HepG2 (cell line): Measurements from ENCODE around the gene SCFD2. TPM values are rescaled to one million over a fixed set of nuclear protein-coding genes. Genes with fewer than 3 reads are reported as not detected.

ENCODE experiments used
- E2F1 ChIP-seq: sonication (generic); formaldehyde crosslinking; IDR thresholded peaks from 2 replicates; pipeline ENCODE4 v1.5.0; 2020; ENCODE audit warnings: missing genetic modification reagents
- HMGXB4 ChIP-seq, 2 experiments: sonication (generic) in 1 of 2; formaldehyde crosslinking in 1 of 2; IDR thresholded peaks; 2 replicates each; pipeline versions ENCODE4 v1.4.0 to v1.6.1; 2018 to 2020; ENCODE audit warnings: missing genetic modification reagents in 2 of 2, borderline replicate concordance in 1 of 2, low read depth in 1 of 2, mild to moderate bottlenecking in 1 of 2, missing biosample characterization in 1 of 2
- KLF6 ChIP-seq: IDR thresholded peaks from 2 replicates; pipeline ENCODE4 v1.8.0; 2016; ENCODE audit warnings: missing biosample characterization, missing genetic modification reagents
- MAF1 ChIP-seq: sonication (generic); formaldehyde crosslinking; IDR thresholded peaks from 2 replicates; pipeline ENCODE4 v1.5.0; 2020; ENCODE audit warnings: missing genetic modification reagents, borderline replicate concordance
- ZNF580 ChIP-seq: IDR thresholded peaks from 2 replicates; pipeline ENCODE4 v1.6.1; 2016; ENCODE audit warnings: low read depth, borderline replicate concordance
- ZNF614 ChIP-seq: IDR thresholded peaks from 2 replicates; pipeline ENCODE4 v1.6.1; 2018; ENCODE audit warnings: missing biosample characterization, missing genetic modification reagents, inconsistent platforms, borderline replicate concordance
- ZNF761 ChIP-seq: sonication (generic); formaldehyde crosslinking; conservative IDR thresholded peaks from 2 replicates; pipeline ENCODE4 v1.4.0; 2020; ENCODE audit warnings: mild to moderate bottlenecking, missing genetic modification reagents
- ZXDC ChIP-seq: sonication (generic); formaldehyde crosslinking; IDR thresholded peaks from 2 replicates; pipeline ENCODE4 v1.5.0; 2020; ENCODE audit warnings: mild to moderate bottlenecking, missing genetic modification reagents
- polyA plus RNA-seq, 8 experiments: library from polyadenylated mRNA; depleted of rRNA in 3 of 8; stranded (reverse) in 7 of 8; unstranded in 1 of 8; fragments of >200 nt; fragmentation: Illumina TruSeq in 4 of 8; extraction: Trizol in 4 of 8; gene quantifications; 2 replicates each; pipeline versions ENCODE4 v1.2.1 to v1.2.3, GENCODE V29; 2011 to 2016; ENCODE audit warnings: low read depth in 4 of 8, missing spikeins in 1 of 8, mixed read lengths in 1 of 8; ENCODE audit not compliant: insufficient read depth in 1 of 8
- total RNA-seq, 5 experiments: library from RNA; depleted of rRNA; stranded (reverse); fragments of >200 nt; fragmentation: Illumina TruSeq; extraction: Trizol; gene quantifications; 2 replicates each; pipeline ENCODE4 v1.2.3, GENCODE V29; 2016; ENCODE audit warnings: low read depth in 1 of 5

SCFD2 gene
- total and polyA plus RNA-seq, 2 of the 13 experiments (the other 11 are each of a cell fraction or from before 2014, with no cell fraction given) = 4.6 to 15.6 TPM

GRCh38 chr4:53161051-53161786 lies 204.6 kb downstream of the SCFD2 start (continued):
- TF ChIP-seq E2F1 (CRISPR knock-in tag) = no peak
- no peak for TF ChIP-seq KLF6 (CRISPR knock-in tag)
- no peak for TF ChIP-seq HMGXB4 (CRISPR knock-in tag; IDR thresholded peaks at IDR 0.05; ENCODE audit: borderline replicate concordance in 1 of 2, low read depth in 1 of 2)
- no peak for TF ChIP-seq ZNF614 (CRISPR knock-in tag)
- no peak for TF ChIP-seq MAF1
- no peak for TF ChIP-seq ZNF580 (CRISPR knock-in tag)
- TF ChIP-seq ZNF761 (CRISPR knock-in tag) = no peak
- no peak for TF ChIP-seq ZXDC (CRISPR knock-in tag)
